Measurements from ENCODE around the gene AP2S1. TPM values are rescaled to one million over a fixed set of nuclear protein-coding genes. Genes with fewer than 3 reads are reported as not detected.
"Not testable (repeated sequence)": the region's sequence is repeated elsewhere in the genome, so short reads cannot be mapped to it uniquely, and the experiment has no call there.

The AP2S1 gene
- total RNA-seq, 1 experiment from 2014 or later: 447 TPM

GRCh38 chr19:46842791-46843190 lies 7.9 kb downstream of the AP2S1 start:
- no peak for DNase-seq (ENCODE audit: low read depth)

- peak; percentile 68 for DNase-seq (ENCODE audit: low read depth)
These were observed 9.1 kb downstream of the AP2S1 start for GRCh38 chr19:46841458-46842083.

GRCh38 chr19:46840498-46840942 lies 10.1 kb downstream of the AP2S1 start:
- DNase-seq (ENCODE audit: low read depth): peak; percentile 61

- no peak for DNase-seq (ENCODE audit: low read depth)
These were observed 10.7 kb downstream of the AP2S1 start for GRCh38 chr19:46839752-46840497.

GRCh38 chr19:46838160-46838559 lies 12.5 kb downstream of the AP2S1 start:
- DNase-seq (ENCODE audit: low read depth): no peak

GRCh38 chr19:46834984-46835383 lies 15.7 kb downstream of the AP2S1 start:
- DNase-seq (ENCODE audit: low read depth): no peak

- no peak for DNase-seq (ENCODE audit: low read depth)
These were observed 16.5 kb downstream of the AP2S1 start for GRCh38 chr19:46834121-46834520.

- DNase-seq (ENCODE audit: low read depth): no peak
These were observed 19.8 kb downstream of the AP2S1 start for GRCh38 chr19:46830864-46831263.

- DNase-seq (ENCODE audit: low read depth): peak; percentile 44
These were observed 22.2 kb downstream of the AP2S1 start for GRCh38 chr19:46828484-46828883.

- no peak for DNase-seq (ENCODE audit: low read depth)
These were observed 25.0 kb downstream of the AP2S1 start for GRCh38 chr19:46825731-46826055.

GRCh38 chr19:46824890-46825730 lies 25.5 kb downstream of the AP2S1 start:
- peak; percentile 65 for DNase-seq (ENCODE audit: low read depth)

GRCh38 chr19:46823049-46823448 lies 27.6 kb downstream of the AP2S1 start:
- no peak for DNase-seq (ENCODE audit: low read depth)

- DNase-seq (ENCODE audit: low read depth): not testable (repeated sequence)
These were observed 28.2 kb downstream of the AP2S1 start for GRCh38 chr19:46822410-46822787.

- no peak for DNase-seq (ENCODE audit: low read depth)
These were observed 28.9 kb downstream of the AP2S1 start for GRCh38 chr19:46821512-46822409.

GRCh38 chr19:46818812-46819211 lies 31.8 kb downstream of the AP2S1 start:
- DNase-seq (ENCODE audit: low read depth): peak; percentile 58

GRCh38 chr19:46815833-46816627 lies 34.6 kb downstream of the AP2S1 start:
- no peak for DNase-seq (ENCODE audit: low read depth)

- DNase-seq (ENCODE audit: low read depth): peak; percentile 41
These were observed 36.7 kb downstream of the AP2S1 start for GRCh38 chr19:46813839-46814358.

- DNase-seq (ENCODE audit: low read depth): peak; percentile 32
These were observed 37.4 kb downstream of the AP2S1 start for GRCh38 chr19:46812977-46813838.

- no peak for DNase-seq (ENCODE audit: low read depth)
These were observed 40.9 kb downstream of the AP2S1 start for GRCh38 chr19:46809534-46810272.
